ENCODE data around the gene RAB11B.
A peak's percentile ranks its signal among the peaks of the same experiment; 100 is the strongest.
"Not testable (repeated sequence)": the region's sequence is repeated elsewhere in the genome, so short reads cannot be mapped to it uniquely, and the experiment has no call there.

Gene RAB11B

GRCh38 chr19:8389891-8390616, at the start of gene RAB11B:
Gene RAB11B, plus strand, starts transcription at chr19:8390360. Its CDS starts 57 bp downstream, at chr19:8390417.
- peak; percentile 95 to 99 (median 96) for DNase-seq (ENCODE audit: low read depth in 3 of 3)

GRCh38 chr19:8341504-8341903, 48.7 kb upstream of the RAB11B start:
- DNase-seq (ENCODE audit: low read depth in 3 of 3), result not testable (repeated sequence)

- DNase-seq (ENCODE audit: low read depth in 3 of 3), result no peak
Measured at GRCh38 chr19:8342316-8342683, 47.9 kb upstream of the RAB11B start.

- DNase-seq (ENCODE audit: low read depth in 3 of 3), result peak; percentile 86 to 96 (median 89)
Measured at GRCh38 chr19:8342684-8343482, 47.3 kb upstream of the RAB11B start, which contains the start of gene KANK3. Gene KANK3, minus strand, starts transcription at chr19:8343262. Its CDS starts 5,434 bp downstream, at chr19:8337828.

GRCh38 chr19:8343483-8343844, 46.7 kb upstream of the RAB11B start:
- no peak for DNase-seq (ENCODE audit: low read depth in 3 of 3)

GRCh38 chr19:8349629-8350372, 40.4 kb upstream of the RAB11B start:
- not testable (repeated sequence) for DNase-seq (ENCODE audit: low read depth in 3 of 3)

GRCh38 chr19:8352134-8352827, 37.9 kb upstream of the RAB11B start:
- DNase-seq (ENCODE audit: low read depth in 3 of 3), result no peak

- DNase-seq (ENCODE audit: low read depth in 3 of 3), result not testable (repeated sequence)
Measured at GRCh38 chr19:8352845-8353244, 37.3 kb upstream of the RAB11B start.

GRCh38 chr19:8355631-8356402, 34.3 kb upstream of the RAB11B start:
- DNase-seq (ENCODE audit: low read depth in 3 of 3), result no peak

- DNase-seq (ENCODE audit: low read depth in 3 of 3), result no peak
Measured at GRCh38 chr19:8357007-8357521, 33.1 kb upstream of the RAB11B start.

GRCh38 chr19:8358948-8359347, 31.2 kb upstream of the RAB11B start:
- DNase-seq (ENCODE audit: low read depth in 3 of 3), result no peak

- no peak for DNase-seq (ENCODE audit: low read depth in 3 of 3)
Measured at GRCh38 chr19:8360196-8360595, 30.0 kb upstream of the RAB11B start.

GRCh38 chr19:8361921-8362793, 28.0 kb upstream of the RAB11B start:
- no peak for DNase-seq (ENCODE audit: low read depth in 3 of 3)

GRCh38 chr19:8363803-8364771, 26.1 kb upstream of the RAB11B start, which contains the start of gene ANGPTL4:
Gene ANGPTL4, plus strand, starts transcription at chr19:8364155. Its CDS starts 167 bp downstream, at chr19:8364322.
- DNase-seq (ENCODE audit: low read depth in 3 of 3), result peak; percentile 38 to 81 (median 48)

GRCh38 chr19:8366121-8366581, 24.0 kb upstream of the RAB11B start:
- DNase-seq (ENCODE audit: low read depth in 3 of 3), result no peak

GRCh38 chr19:8366961-8367326, 23.2 kb upstream of the RAB11B start:
- no peak for DNase-seq (ENCODE audit: low read depth in 3 of 3)

- DNase-seq (ENCODE audit: low read depth in 3 of 3), result no peak
Measured at GRCh38 chr19:8367327-8368001, 22.7 kb upstream of the RAB11B start.

Data from stimulated activated CD4-positive, alpha-beta T cell treated with anti-CD3 and anti-CD28 coated beads, TNF-alpha, amount 100 ng/mL, for 48 hours (primary cell).